T-cell (primary cell): ENCODE data around the gene GNPTG. TPM values are rescaled to one million over a fixed set of nuclear protein-coding genes. Genes with fewer than 3 reads are reported as not detected.
"Not testable (repeated sequence)": the region's sequence is repeated elsewhere in the genome, so short reads cannot be mapped to it uniquely, and the experiment has no call there.

ENCODE experiments used
- ATAC-seq, 4 experiments: fragments of 200-7000 bp in 3 of 4; fragments of 150-1000 bp in 1 of 4; cut with Tn5 transposase; replicated peaks in 1 of 4; 1 replicate in 3 of 4; 2 replicates in 1 of 4; pipeline ENCODE4 v1.10.0; 2021; ENCODE audit warnings: moderate library complexity in 3 of 4, mild to moderate bottlenecking in 2 of 4, moderate number of reproducible peaks in 1 of 4
- CTCF ChIA-PET, 2 donors: fragments of 300-600 bp; sonication (Branson Sonifier 250); formaldehyde crosslinking; loops; one replicate each; lab custom pipeline; 2022; ENCODE audit warnings: antibody characterized with exemption in 2 of 2; lab: Charles Lee
- POLR2A ChIA-PET, 2 donors: fragments of 300-600 bp; sonication (Branson Sonifier 250); formaldehyde crosslinking; loops; one replicate each; lab custom pipeline; 2022; ENCODE audit warnings: antibody characterized with exemption in 2 of 2; lab: Charles Lee
- DNase-seq, 35 experiments: peaks; one replicate each; pipeline versions ENCODE4 v3.0.0 to v3.0.0-alpha.2; 2013 to 2023
- H3K27ac ChIP-seq: one replicate; pipeline ENCODE4 v1.5.1; 2013; ENCODE audit warnings: low read length
- H3K27me3 ChIP-seq, 2 experiments: replicated peaks in 1 of 2; 1 replicate in 1 of 2; 2 replicates in 1 of 2; pipeline versions ENCODE4 v1.6.1 to v1.7.0; 2013; ENCODE audit warnings: low read length in 1 of 2, mixed read lengths in 1 of 2; ENCODE audit not compliant: control insufficient read depth in 2 of 2, insufficient read depth in 2 of 2; ENCODE audit errors: extremely low read depth in 1 of 2
- H3K36me3 ChIP-seq, 2 donors: 1 replicate in 1 of 2; 2 replicates in 1 of 2; pipeline versions ENCODE4 v1.6.1 to v1.7.0; 2013; ENCODE audit warnings: low read length in 1 of 2; ENCODE audit not compliant: control insufficient read depth in 2 of 2, insufficient read depth in 1 of 2; ENCODE audit errors: extremely low read depth in 1 of 2
- H3K4me1 ChIP-seq, 2 experiments: 1 replicate in 1 of 2; 2 replicates in 1 of 2; pipeline versions ENCODE4 v1.6.1 to v1.7.0; 2013; ENCODE audit warnings: low read length in 2 of 2, mixed read lengths in 1 of 2; ENCODE audit not compliant: insufficient read depth in 2 of 2, control insufficient read depth in 1 of 2; ENCODE audit errors: extremely low read depth in 1 of 2
- H3K4me3 ChIP-seq, 2 donors: 1 replicate in 1 of 2; 2 replicates in 1 of 2; pipeline versions ENCODE4 v1.5.1 to v1.7.0; 2013; ENCODE audit warnings: mild to moderate bottlenecking in 2 of 2, low read length in 1 of 2, moderate library complexity in 1 of 2; ENCODE audit not compliant: control insufficient read depth in 1 of 2; ENCODE audit errors: extremely low read depth in 1 of 2
- H3K9me3 ChIP-seq: 2 replicates; pipeline ENCODE4 v1.7.0; 2013
- H3K27ac Mint-ChIP-seq, 2 donors: one replicate each; pipeline ENCODE4 v1.8.0; 2020 to 2021; ENCODE audit warnings: mild to moderate bottlenecking in 2 of 2, mixed read lengths in 2 of 2
- H3K27me3 Mint-ChIP-seq, 2 donors: one replicate each; pipeline ENCODE4 v1.8.0; 2021 to 2022; ENCODE audit warnings: mixed read lengths in 2 of 2
- H3K36me3 Mint-ChIP-seq: one replicate; pipeline ENCODE4 v1.8.0; 2021; ENCODE audit warnings: mixed read lengths
- H3K4me1 Mint-ChIP-seq, 3 donors: one replicate each; pipeline ENCODE4 v1.8.0; 2020 to 2022; ENCODE audit warnings: mixed read lengths in 3 of 3, mild to moderate bottlenecking in 1 of 3
- H3K4me3 Mint-ChIP-seq, 3 donors: one replicate each; pipeline ENCODE4 v1.8.0; 2020 to 2022; ENCODE audit warnings: mild to moderate bottlenecking in 3 of 3, mixed read lengths in 3 of 3, moderate library complexity in 3 of 3
- H3K9me3 Mint-ChIP-seq, 3 donors: one replicate each; pipeline ENCODE4 v1.8.0; 2020 to 2022; ENCODE audit warnings: mixed read lengths in 3 of 3
- WGBS: methylation state at CpG from one replicate; pipeline ENCODE4 v1.1.5; 2013; ENCODE audit warnings: missing lambda C conversion rate; ENCODE audit not compliant: insufficient coverage; 5-methylcytosine and 5-hydroxymethylcytosine counted together
- total RNA-seq, 35 experiments: library from RNA in 6 of 35; stranded (reverse) in 6 of 35; fragments of 120-200 nt in 1 of 35; gene quantifications; one replicate each; pipeline versions ENCODE4 v1.2.1 to v1.2.4 and lab custom pipeline; 2013 to 2026

GNPTG gene
- total RNA-seq, 5 donors from 2014 or later (not counting 1 experiment from before 2014, with no cell fraction given): 42.6 to 66.5 (median 63.1) TPM

- WGBS: 100% methylated on average over 4 of the region's 5 CpGs
- Histone ChIP-seq H3K27ac (no peak overlapping the region), H3K36me3 (peaks cover 17 to 22% of the 10 kb centered on the region in 2 donors), H3K27me3 (peaks cover 0 to 22% of the 10 kb centered on the region in 2 experiments), H3K4me1 (peaks cover 6 to 22% of the 10 kb centered on the region in 2 experiments), H3K4me3 (no peak overlapping the region), H3K9me3 (no peaks in the 10 kb centered on the region)
- Mint-ChIP-seq H3K27ac (no peak overlapping the region), H3K4me1 (peaks cover 4 to 15% (median 13%) of the 10 kb centered on the region in 3 donors), H3K36me3 (peaks cover 14% of the 10 kb centered on the region), H3K9me3 (no peaks in the 10 kb centered on the region), H3K27me3 (peaks cover 0 to 13% of the 10 kb centered on the region in 2 donors), H3K4me3 (no peak overlapping the region)
- ATAC-seq (no peak), DNase-seq (no peak)
- CTCF ChIA-PET: no interaction called here
- POLR2A ChIA-PET: no interaction called here
These were observed 24.1 kb upstream of the GNPTG start for GRCh38 chr16:1327619-1327947.

- Mint-ChIP-seq H3K36me3 (peaks cover 14% of the 10 kb centered on the region), H3K27me3 (peaks cover 0 to 15% of the 10 kb centered on the region in 2 donors), H3K4me1 (peaks cover 6 to 18% (median 15%) of the 10 kb centered on the region in 3 donors)
- ATAC-seq, H3K9me3 Mint-ChIP-seq, H3K4me3 ChIP-seq, DNase-seq, POLR2A ChIA-PET, H3K4me3 Mint-ChIP-seq, H3K27ac ChIP-seq, CTCF ChIA-PET, H3K27ac Mint-ChIP-seq, H3K9me3 ChIP-seq: not testable (repeated sequence)
- H3K4me1 ChIP-seq: peaks cover 6 to 27% of the 10 kb centered on the region in 2 experiments
- 95% methylated on average over 16 of the region's 20 CpGs for WGBS
- peaks cover 0 to 28% of the 10 kb centered on the region in 2 experiments for H3K27me3 ChIP-seq
- H3K36me3 ChIP-seq: peaks cover 16 to 22% of the 10 kb centered on the region in 2 donors
These were observed 23.6 kb upstream of the GNPTG start for GRCh38 chr16:1328136-1328535.

GRCh38 chr16:1328961-1329360, 22.8 kb upstream of the GNPTG start:
- Mint-ChIP-seq H3K36me3 (peaks cover 11% of the 10 kb centered on the region), H3K4me1 (peaks cover 6 to 18% (median 15%) of the 10 kb centered on the region in 3 donors), H3K27ac (peak overlapping the region in 1 of 2 donors; percentile 43), H3K27me3 (peaks cover 0 to 15% of the 10 kb centered on the region in 2 donors)
- H3K9me3 ChIP-seq, ATAC-seq, H3K4me3 ChIP-seq, H3K9me3 Mint-ChIP-seq, DNase-seq, POLR2A ChIA-PET, H3K27ac ChIP-seq, H3K4me3 Mint-ChIP-seq, CTCF ChIA-PET: not testable (repeated sequence)
- H3K4me1 ChIP-seq: peaks cover 6 to 33% of the 10 kb centered on the region in 2 experiments
- H3K27me3 ChIP-seq: peaks cover 0 to 32% of the 10 kb centered on the region in 2 experiments
- H3K36me3 ChIP-seq: peaks cover 9 to 17% of the 10 kb centered on the region in 2 donors
- WGBS: 92% methylated on average over 8 of the region's 10 CpGs

DNA sequence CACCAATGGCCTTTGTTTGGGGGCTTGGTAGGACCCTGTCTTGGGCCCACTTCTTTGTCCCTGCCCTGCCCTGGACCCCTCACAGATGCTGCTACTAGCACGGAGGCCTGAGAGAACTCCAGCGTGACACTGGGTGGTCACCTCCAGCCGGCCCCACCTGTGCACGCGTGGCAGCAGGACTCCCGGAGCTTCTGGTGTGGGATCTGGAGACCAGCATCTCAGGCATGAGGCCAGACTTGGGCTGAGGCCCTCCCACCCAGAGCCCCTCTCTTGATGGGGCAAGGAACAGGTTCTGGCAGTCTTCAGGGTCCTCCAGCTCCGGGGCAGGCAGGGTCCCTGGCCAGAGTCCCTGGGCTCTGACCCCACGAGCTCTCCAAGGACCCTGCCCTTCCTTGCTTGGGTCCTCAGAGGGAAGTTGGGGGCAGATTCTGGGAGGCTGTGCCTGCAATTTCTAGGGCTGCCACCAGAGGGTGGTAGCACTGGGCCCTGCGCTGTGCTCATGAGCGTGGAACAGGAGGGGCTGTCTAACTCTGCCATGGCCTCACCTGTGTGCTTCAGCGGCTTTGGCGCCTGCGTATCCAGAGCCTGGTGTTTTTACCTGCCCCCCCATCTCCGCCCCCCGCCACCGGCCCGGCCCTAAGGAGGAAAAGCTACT, 21.3 kb upstream of the GNPTG start:
- peaks cover 6 to 22% (median 18%) of the 10 kb centered on the region in 3 donors for H3K4me1 Mint-ChIP-seq
- Histone ChIP-seq H3K4me3 (no peak overlapping the region), H3K9me3 (no peaks in the 10 kb centered on the region), H3K4me1 (peaks cover 6 to 42% of the 10 kb centered on the region in 2 experiments), H3K36me3 (peaks cover 1 to 4% of the 10 kb centered on the region in 2 donors), H3K27me3 (peaks cover 5 to 46% of the 10 kb centered on the region in 2 experiments), H3K27ac (no peak overlapping the region)
- no peak overlapping the region for H3K27ac Mint-ChIP-seq
- ChIA-PET CTCF (interaction anchor here (0.6 to 0.7 kb wide), 2 partner anchors 19 to 22 kb away, joined by 3 to 7 read pairs; no protein-coding TSS in a partner anchor), POLR2A (interaction anchor here in 1 of 2 donors (0.6 kb wide), 1 partner anchor 875 kb away, joined by 3 read pairs; no protein-coding TSS in a partner anchor)
- 87% methylated on average over 15 of the region's 17 CpGs for WGBS
- ATAC-seq: no peak
- no peak for DNase-seq
- H3K36me3 Mint-ChIP-seq: peaks cover 4% of the 10 kb centered on the region
- H3K9me3 Mint-ChIP-seq: no peaks in the 10 kb centered on the region
- H3K4me3 Mint-ChIP-seq: no peak overlapping the region
- peaks cover 4 to 24% of the 10 kb centered on the region in 2 donors for H3K27me3 Mint-ChIP-seq

GRCh38 chr16:1330931-1331711, 20.6 kb upstream of the GNPTG start:
- peaks cover 6 to 49% of the 10 kb centered on the region in 2 experiments for H3K4me1 ChIP-seq
- CTCF ChIA-PET: interaction anchor here (0.6 to 0.7 kb wide), 2 partner anchors 20 to 22 kb away, joined by 3 to 7 read pairs; no protein-coding TSS in a partner anchor
- Mint-ChIP-seq H3K36me3 (peaks cover 4% of the 10 kb centered on the region), H3K4me1 (peaks cover 6 to 22% (median 18%) of the 10 kb centered on the region in 3 donors), H3K9me3 (no peaks in the 10 kb centered on the region), H3K27ac (peak overlapping the region; percentile 52 to 63), H3K4me3 (peak overlapping the region; percentile 54 to 79 (median 64)), H3K27me3 (peaks cover 4 to 24% of the 10 kb centered on the region in 2 donors)
- no peaks in the 10 kb centered on the region for H3K9me3 ChIP-seq
- H3K27me3 ChIP-seq: peaks cover 5 to 53% of the 10 kb centered on the region in 2 experiments
- no peak for ATAC-seq
- DNase-seq: no peak
- POLR2A ChIA-PET: interaction anchor here in 1 of 2 donors (0.6 kb wide), 1 partner anchor 875 kb away, joined by 3 read pairs; no protein-coding TSS in a partner anchor
- H3K4me3 ChIP-seq: peak overlapping the region; percentile 30 to 66
- WGBS: 75% methylated on average over 13 of the region's 22 CpGs
- peak overlapping the region; percentile 72 for H3K27ac ChIP-seq
- H3K36me3 ChIP-seq: peaks cover 0 to 3% of the 10 kb centered on the region in 2 donors
